ENCODE data around the gene ARHGAP15. TPM values are rescaled to one million over a fixed set of nuclear protein-coding genes. Genes with fewer than 3 reads are reported as not detected.

The ARHGAP15 gene
- total RNA-seq, 1 experiment from 2014 or later: 0.42 TPM

GRCh38 chr2:143121957-143122356 is 7.3 kb upstream of the ARHGAP15 start:
- Histone ChIP-seq H3K9ac (ENCODE audit: low read length) (no peak overlapping the region), H4K20me1 (ENCODE audit: insufficient read depth) (no peaks in the 10 kb centered on the region), H3K9me2 (ENCODE audit: insufficient read depth) (no peaks in the 10 kb centered on the region), H3K9me3 (ENCODE audit: control insufficient read depth in 1 of 2, insufficient read depth in 1 of 2, low read depth in 1 of 2, low read length in 2 of 2) (no peaks in the 10 kb centered on the region), H3K27ac (ENCODE audit: low read depth, low read length) (no peak overlapping the region), H3K4me2 (ENCODE audit: low read length) (no peak overlapping the region), H3K4me3 (replicated peaks in 1 of 2; ENCODE audit: low read depth in 1 of 2, low read length in 2 of 2) (no peak overlapping the region), H3K79me2 (ENCODE audit: insufficient read depth, low read length) (no peaks in the 10 kb centered on the region), H3K4me1 (ENCODE audit: control insufficient read depth in 1 of 2, insufficient read depth in 2 of 2, low read length in 2 of 2) (no peaks in the 10 kb centered on the region), H2AFZ (ENCODE audit: low read depth, low read length, poor library complexity, severe bottlenecking) (no peak overlapping the region), H3K36me3 (ENCODE audit: control insufficient read depth in 1 of 2, insufficient read depth in 2 of 2, low read length in 2 of 2) (no peaks in the 10 kb centered on the region), H3K27me3 (ENCODE audit: insufficient read depth, low read length) (peaks cover 8% of the 10 kb centered on the region; the same call in 1 of the 2 replicates)
- ChIA-PET CTCF (interaction anchor here (1.8 kb wide), 1 partner anchor 11 kb away, joined by 5 read pairs; no protein-coding TSS in a partner anchor), RAD21 (ENCODE audit: low non-redundant PET in 1 of 2, low total read pairs in 2 of 2, uncharacterized antibody in 2 of 2, unreplicated experiment in 2 of 2) (no interaction called here), POLR2A (no interaction called here)
- TF ChIP-seq ZBTB33 (IDR thresholded peaks at IDR 0.05; ENCODE audit: extremely low read depth, insufficient replicate concordance, low read length): no peak
- TF ChIP-seq ELF1 (IDR thresholded peaks at IDR 0.05; ENCODE audit: borderline replicate concordance, low read depth): no peak
- no peak for TF ChIP-seq SIN3A (IDR thresholded peaks at IDR 0.05; ENCODE audit: low read depth)
- TF ChIP-seq CEBPB (IDR thresholded peaks at IDR 0.05; ENCODE audit: low read depth): no peak
- TF ChIP-seq TCF7L2 (IDR thresholded peaks at IDR 0.05; ENCODE audit: borderline replicate concordance, extremely low read depth, insufficient read depth, insufficient read length): no peak
- no peak for TF ChIP-seq SRF (IDR thresholded peaks at IDR 0.05; ENCODE audit: low read depth)
- no peak for DNase-seq (ENCODE audit: low read depth, low spot score)
- no peak for ATAC-seq
- no TSS peak for BruUV-seq (replicated peaks)
- intact Hi-C loops (cut with micrococcal nuclease): no loop called here

- Histone ChIP-seq H3K4me2 (ENCODE audit: low read length) (no peak overlapping the region), H3K27ac (ENCODE audit: low read depth, low read length) (no peak overlapping the region), H3K4me1 (ENCODE audit: control insufficient read depth in 1 of 2, insufficient read depth in 2 of 2, low read length in 2 of 2) (no peaks in the 10 kb centered on the region), H3K27me3 (ENCODE audit: insufficient read depth, low read length) (peaks cover 8% of the 10 kb centered on the region; the same call in 1 of the 2 replicates), H3K9me2 (ENCODE audit: insufficient read depth) (no peaks in the 10 kb centered on the region), H3K9ac (ENCODE audit: low read length) (no peak overlapping the region), H3K4me3 (replicated peaks in 1 of 2; ENCODE audit: low read depth in 1 of 2, low read length in 2 of 2) (no peak overlapping the region), H4K20me1 (ENCODE audit: insufficient read depth) (no peaks in the 10 kb centered on the region), H3K79me2 (ENCODE audit: insufficient read depth, low read length) (no peaks in the 10 kb centered on the region), H3K9me3 (ENCODE audit: control insufficient read depth in 1 of 2, insufficient read depth in 1 of 2, low read depth in 1 of 2, low read length in 2 of 2) (no peaks in the 10 kb centered on the region), H3K36me3 (ENCODE audit: control insufficient read depth in 1 of 2, insufficient read depth in 2 of 2, low read length in 2 of 2) (no peaks in the 10 kb centered on the region), H2AFZ (ENCODE audit: low read depth, low read length, poor library complexity, severe bottlenecking) (no peak overlapping the region)
- RAD21 ChIA-PET (ENCODE audit: low non-redundant PET in 1 of 2, low total read pairs in 2 of 2, uncharacterized antibody in 2 of 2, unreplicated experiment in 2 of 2): no interaction called here
- DNase-seq (ENCODE audit: low read depth, low spot score) (no peak), ATAC-seq (no peak)
- no peak for TF ChIP-seq EZH2phosphoT487 (IDR thresholded peaks at IDR 0.05; ENCODE audit: borderline replicate concordance)
- TF ChIP-seq POLR2AphosphoS5 (IDR thresholded peaks at IDR 0.05; ENCODE audit: low read depth, low read length): no peak
- TF ChIP-seq ZFX (IDR thresholded peaks at IDR 0.05): no peak
- TF ChIP-seq FOSL1 (IDR thresholded peaks at IDR 0.05; ENCODE audit: low read depth): no peak
- no peak for TF ChIP-seq CBX3 (IDR thresholded peaks at IDR 0.05; ENCODE audit: low read depth)
- no peak for TF ChIP-seq TCF7L2 (IDR thresholded peaks at IDR 0.05; ENCODE audit: borderline replicate concordance, extremely low read depth, insufficient read depth, insufficient read length)
- TF ChIP-seq ELF1 (IDR thresholded peaks at IDR 0.05; ENCODE audit: borderline replicate concordance, low read depth): no peak
- TF ChIP-seq RAD21 (IDR thresholded peaks at IDR 0.05; ENCODE audit: low read depth): no peak
- TF ChIP-seq SRF (IDR thresholded peaks at IDR 0.05; ENCODE audit: low read depth): no peak
- TF ChIP-seq JUND (IDR thresholded peaks at IDR 0.05): no peak
- no peak for TF ChIP-seq CEBPB (IDR thresholded peaks at IDR 0.05; ENCODE audit: low read depth)
- TF ChIP-seq SP1 (IDR thresholded peaks at IDR 0.05; ENCODE audit: low read depth): no peak
- no peak for TF ChIP-seq YY1 (IDR thresholded peaks at IDR 0.05; ENCODE audit: extremely low read depth, insufficient replicate concordance, low read depth, low read length)
- no peak for TF ChIP-seq EZH2 (IDR thresholded peaks at IDR 0.05)
- TF ChIP-seq EGR1 (IDR thresholded peaks at IDR 0.05; ENCODE audit: low read depth): no peak
- TF ChIP-seq ZBTB33 (IDR thresholded peaks at IDR 0.05; ENCODE audit: extremely low read depth, insufficient replicate concordance, low read length): no peak
- TF ChIP-seq POLR2A (IDR thresholded peaks at IDR 0.05; ENCODE audit: borderline replicate concordance, extremely low read depth, insufficient read depth, insufficient read length): no peak
- no peak for TF ChIP-seq ATF3 (IDR thresholded peaks at IDR 0.05)
- POLR2A ChIA-PET: no interaction called here
- BruUV-seq (replicated peaks): no TSS peak
- CTCF ChIA-PET: no interaction called here
- intact Hi-C loops (cut with micrococcal nuclease): no loop called here
Measured at GRCh38 chr2:143123911-143124310, 5.3 kb upstream of the ARHGAP15 start.
